Left lobe of liver (tissue), 2 donors: Measurements from ENCODE around the gene PPCDC. TPM values are rescaled to one million over a fixed set of nuclear protein-coding genes. Genes with fewer than 3 reads are reported as not detected.
"Not testable (repeated sequence)": the region's sequence is repeated elsewhere in the genome, so short reads cannot be mapped to it uniquely, and the experiment has no call there.

Experiments used
- ATAC-seq: fragments of 200-7000 bp; cut with Tn5 transposase; one replicate; pipeline ENCODE4 v1.9.1; 2020; ENCODE audit warnings: mild to moderate bottlenecking, moderate library complexity
- DNase-seq: peaks from one replicate; pipeline ENCODE4 v3.0.0-alpha.2; 2020; ENCODE audit warnings: low spot score
- total RNA-seq: library from RNA; stranded (reverse); gene quantifications from one replicate; pipeline ENCODE4 v1.2.1, GENCODE V29; 2021
- donor health status: DM: no; HTN: no; CAD: no; lungs with moderate emphysema.
- donor health status: DM: no; HTN: yes; CAD: no.

Gene PPCDC
- total RNA-seq, 1 donor from 2014 or later = 5.4 TPM

DNA sequence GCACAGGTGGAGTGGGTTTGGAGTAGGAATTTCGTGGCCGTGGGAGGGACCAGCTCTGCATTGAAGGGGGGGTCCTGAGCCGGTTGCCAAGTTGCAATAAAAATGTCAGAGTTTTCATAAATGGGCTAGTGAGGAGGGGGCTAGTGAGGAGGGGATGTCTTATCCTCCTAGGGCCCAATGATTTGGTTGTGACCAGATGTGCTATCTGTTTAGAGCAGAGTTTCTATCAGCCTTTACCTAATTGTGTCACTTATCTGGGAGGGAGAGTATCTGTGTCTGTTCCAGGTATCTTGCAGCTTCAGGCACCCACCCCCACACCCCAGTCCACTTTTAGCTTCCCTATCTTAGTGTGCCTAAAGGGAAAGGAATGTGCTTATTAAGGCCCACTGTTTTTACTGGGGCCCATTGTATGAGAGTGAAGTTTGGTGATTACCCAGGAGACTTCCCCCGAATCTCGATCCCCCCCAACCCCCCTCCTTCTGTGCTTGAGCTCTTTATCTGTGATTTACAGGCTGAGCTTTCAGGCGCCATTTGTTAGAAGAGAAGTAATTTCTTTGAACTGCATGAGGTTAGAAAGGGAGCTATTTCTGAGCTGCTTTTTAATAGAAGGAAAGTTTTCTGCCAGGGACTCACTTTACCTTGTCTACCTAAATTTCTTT, 42.6 kb downstream of the PPCDC start:
- DNase-seq (no peak), ATAC-seq (no peak)

- ATAC-seq (no peak), DNase-seq (peak; percentile 32)
Observed at GRCh38 chr15:75067123-75067830, 43.9 kb downstream of the PPCDC start.

DNA sequence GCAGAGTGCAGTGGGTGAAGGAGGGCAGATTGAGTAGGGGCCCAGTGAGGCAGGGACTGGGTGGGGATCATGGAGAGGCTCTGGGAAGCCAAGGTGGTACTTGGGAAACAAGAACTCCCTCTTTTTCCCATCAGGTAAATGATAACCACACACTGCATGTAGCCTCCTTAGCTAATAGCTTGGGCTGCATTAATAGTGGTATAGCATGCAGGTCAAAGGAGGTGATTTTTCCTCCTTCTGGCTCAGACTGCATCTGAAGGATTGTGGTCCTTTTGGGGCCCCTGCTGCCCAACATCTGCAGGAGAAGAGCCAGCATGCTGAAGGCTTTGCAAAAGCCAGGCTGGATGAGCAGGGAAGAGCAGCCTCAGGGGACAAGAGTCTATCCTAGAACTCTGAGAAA, 45.4 kb downstream of the PPCDC start:
- DNase-seq (peak; percentile 22), ATAC-seq (no peak)

GRCh38 chr15:75069301-75069925, 46.0 kb downstream of the PPCDC start:
- DNase-seq = peak; percentile 41
- peak; percentile 45 for ATAC-seq

DNA sequence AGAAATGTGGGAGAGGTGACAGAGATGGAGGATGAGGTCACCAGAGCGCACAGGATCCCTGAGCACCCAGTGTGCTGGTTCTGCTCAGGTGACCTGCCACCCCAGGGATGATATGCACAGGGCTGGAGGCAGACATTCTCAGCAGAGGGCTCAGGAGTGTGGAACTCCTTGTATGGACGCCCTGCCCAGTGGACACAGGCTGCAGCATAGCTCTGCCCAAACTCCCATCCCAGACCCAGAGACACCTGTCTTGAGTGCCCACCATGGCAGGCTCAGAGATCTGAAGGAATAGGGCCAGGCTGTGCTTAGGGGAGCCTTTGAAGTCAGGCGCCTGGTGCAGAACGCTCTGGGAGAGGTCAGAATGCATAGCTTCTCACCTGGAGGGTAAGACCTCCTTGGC, 47.3 kb downstream of the PPCDC start:
- peak; percentile 41 for DNase-seq
- ATAC-seq = no peak

- ATAC-seq (no peak), DNase-seq (peak; percentile 43)
Observed at GRCh38 chr15:75073197-75073596, 49.8 kb downstream of the PPCDC start.

DNA sequence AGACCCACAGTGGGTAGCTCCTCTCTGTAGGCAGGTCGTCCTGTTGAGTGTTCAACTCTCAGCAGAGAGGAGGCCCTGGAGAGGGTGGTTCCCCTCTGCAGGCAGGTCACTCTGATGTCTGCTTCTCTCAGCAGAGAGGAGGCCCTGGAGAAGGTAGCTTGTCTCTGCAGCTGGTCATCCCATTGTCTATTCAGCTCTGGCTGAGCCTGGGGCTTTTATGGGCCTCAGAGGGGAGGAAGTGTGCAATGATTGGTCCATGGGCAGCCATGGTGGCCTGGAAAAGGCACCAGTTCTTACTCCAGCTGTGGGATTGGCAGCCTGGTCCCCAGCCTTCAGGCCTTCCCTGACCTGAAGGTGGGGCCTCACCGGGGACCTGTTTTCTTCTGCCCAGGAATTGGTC, 52.9 kb downstream of the PPCDC start:
- ATAC-seq (no peak), DNase-seq (no peak)

- DNase-seq = peak; percentile 38
- ATAC-seq = peak; percentile 12
Observed at GRCh38 chr15:75077551-75077961, 54.2 kb downstream of the PPCDC start.

GRCh38 chr15:75081150-75081549, 57.8 kb downstream of the PPCDC start:
- ATAC-seq (no peak), DNase-seq (no peak)

- ATAC-seq = no peak
- no peak for DNase-seq
Observed at GRCh38 chr15:75082689-75083088, 59.3 kb downstream of the PPCDC start.

DNA sequence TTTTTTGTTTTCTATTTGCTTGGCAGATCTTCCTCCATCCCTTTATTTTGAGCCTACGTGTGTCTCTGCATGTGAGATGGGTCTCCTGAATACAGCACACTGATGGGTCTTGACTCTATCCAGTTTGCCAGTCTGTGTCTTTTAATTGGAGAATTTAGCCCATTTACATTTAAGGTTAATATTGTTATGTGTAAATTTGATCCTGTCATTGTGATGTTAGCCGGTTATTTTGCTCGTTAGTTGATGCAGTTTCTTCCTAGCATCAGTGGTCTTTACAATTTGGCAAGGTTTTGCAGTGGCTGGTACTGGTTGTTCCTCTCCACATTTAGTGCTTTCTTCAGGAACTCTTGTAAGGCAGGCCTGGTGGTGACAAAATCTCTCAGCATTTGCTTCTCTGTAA, 62.3 kb downstream of the PPCDC start:
- DNase-seq, ATAC-seq: not testable (repeated sequence)

DNA sequence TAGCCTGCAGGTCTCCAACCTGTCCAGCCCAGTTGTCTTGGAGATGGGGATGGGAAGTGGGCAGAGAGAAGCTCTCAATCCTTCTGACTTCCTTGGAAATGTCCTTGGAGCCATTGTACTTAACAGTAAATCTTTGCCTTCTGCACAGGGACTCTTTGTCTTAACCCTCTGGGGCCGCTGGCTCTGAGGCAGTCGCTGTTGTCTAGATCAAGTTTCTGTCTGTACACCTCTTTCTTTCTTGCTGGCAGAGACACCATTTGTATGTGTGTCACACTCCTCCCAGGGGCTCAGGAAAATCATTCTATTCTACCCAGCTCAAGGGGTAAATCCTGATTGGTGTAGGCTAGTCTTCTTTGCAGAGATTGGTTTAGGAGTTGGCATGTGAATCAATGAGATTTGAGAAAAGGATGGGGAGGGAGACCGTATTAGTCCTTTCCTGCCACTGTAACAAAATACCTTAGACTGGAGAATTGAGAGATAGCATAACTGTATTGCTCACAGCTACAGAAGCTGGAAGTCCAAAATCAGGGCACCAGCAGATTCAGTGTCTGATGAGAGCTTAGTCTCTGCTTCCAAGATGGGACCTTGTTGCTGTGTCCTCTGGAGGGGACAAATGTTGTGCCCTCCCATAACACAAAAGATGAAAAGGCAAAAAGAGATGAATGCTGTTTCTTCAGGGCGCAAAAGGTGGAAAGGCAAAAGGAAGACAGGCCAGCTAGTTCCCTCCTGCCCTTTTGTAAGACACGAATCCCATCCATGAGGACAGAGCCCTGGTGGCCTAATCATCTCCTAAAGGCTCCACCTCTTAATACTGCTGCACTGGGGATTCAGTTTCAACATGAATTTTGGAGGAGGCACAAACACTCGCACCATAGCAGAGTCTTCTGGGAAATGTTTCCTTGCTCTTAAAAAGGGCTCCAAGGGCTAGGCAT, 66.3 kb downstream of the PPCDC start:
- peak; percentile 5 for DNase-seq
- no peak for ATAC-seq

- ATAC-seq (peak; percentile 68), DNase-seq (no peak)
Observed at GRCh38 chr15:75090388-75090734, 67.0 kb downstream of the PPCDC start.

DNA sequence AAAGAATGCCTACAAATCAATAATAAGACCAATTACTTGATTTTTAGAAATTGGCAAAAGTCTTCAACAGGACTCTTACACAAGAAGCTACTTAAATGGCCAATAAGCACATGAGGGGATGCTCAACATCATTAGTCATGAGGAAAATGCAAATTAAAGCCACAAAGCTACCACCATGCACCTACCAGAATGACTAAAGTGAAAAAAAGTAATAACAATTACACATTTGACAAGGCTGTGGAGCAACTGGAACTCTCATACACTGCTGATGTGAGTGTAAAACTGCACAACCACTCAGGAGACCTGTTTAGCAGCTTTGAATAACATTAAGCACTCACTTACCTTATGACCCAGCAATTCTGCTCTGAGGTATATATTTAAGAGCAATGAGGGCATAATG, 68.4 kb downstream of the PPCDC start:
- ATAC-seq (no peak), DNase-seq (no peak)

- peak; percentile 19 for DNase-seq
- ATAC-seq = not testable (repeated sequence)
Observed at GRCh38 chr15:75094961-75095478, 71.6 kb downstream of the PPCDC start.

DNA sequence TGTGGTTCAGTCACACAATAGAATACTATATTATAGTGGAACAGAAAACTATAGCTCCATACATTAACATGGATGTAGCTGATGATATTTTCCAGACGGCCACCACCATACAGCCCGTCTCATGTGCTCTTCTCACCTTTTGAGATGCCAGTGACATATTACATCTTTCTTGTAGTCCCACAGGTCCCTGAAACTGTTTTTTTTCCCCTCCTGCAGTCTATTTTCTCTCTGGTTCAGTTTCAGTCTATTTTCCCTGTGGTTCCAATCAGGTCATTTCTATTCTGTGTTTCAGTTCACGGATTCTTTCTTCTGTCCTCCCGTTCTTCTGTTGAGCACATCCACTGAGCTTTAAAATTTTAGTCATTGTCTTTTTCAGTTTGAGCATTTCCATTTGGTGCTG, 72.2 kb downstream of the PPCDC start:
- no peak for DNase-seq
- ATAC-seq = no peak

- ATAC-seq = no peak
- no peak for DNase-seq
Observed at GRCh38 chr15:75097939-75098338, 74.5 kb downstream of the PPCDC start.

GRCh38 chr15:75098404-75098803, 75.0 kb downstream of the PPCDC start:
- DNase-seq (peak; percentile 37), ATAC-seq (no peak)
